ENCODE results near the gene CAPN5.

CAPN5 gene

DNA sequence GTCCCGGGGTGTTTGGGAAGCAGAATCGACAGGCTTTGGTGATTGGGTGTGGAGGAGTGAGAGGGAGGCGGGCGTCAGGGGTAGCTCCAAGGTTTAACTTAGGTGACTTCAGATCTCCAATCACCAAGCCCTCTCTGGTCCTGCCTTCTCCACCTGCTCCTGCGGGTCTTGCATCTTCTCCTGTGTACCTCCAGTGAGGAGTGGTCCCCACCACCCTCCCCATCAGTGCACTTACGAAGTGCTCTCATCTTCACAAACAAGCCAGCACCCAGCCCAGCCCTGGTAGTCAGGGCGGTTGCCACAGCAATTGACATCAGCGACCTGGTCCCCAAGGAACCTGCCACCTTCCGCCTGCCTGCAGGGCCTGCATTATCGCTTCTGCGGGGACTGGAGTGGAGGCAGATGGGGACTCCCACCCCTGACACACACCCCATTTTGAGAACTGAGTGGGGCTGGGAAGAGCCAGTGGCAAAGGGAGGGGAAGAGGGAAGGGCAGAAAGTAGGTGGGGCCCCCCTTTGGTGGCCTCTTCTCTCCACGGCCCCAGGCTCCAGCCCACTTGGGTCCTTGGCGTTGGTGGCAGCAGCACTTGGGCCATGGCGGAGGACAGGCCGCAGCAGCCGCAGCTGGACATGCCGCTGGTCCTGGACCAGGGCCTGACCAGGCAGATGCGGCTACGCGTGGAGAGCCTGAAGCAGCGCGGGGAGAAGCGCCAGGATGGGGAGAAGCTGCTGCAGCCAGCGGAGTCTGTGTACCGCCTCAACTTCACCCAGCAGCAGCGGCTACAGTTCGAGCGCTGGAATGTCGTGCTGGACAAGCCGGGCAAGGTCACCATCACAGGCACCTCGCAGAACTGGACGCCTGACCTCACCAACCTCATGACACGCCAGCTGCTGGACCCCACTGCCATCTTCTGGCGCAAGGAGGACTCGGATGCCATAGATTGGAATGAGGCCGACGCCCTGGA, 35.8 kb downstream of the CAPN5 start, which contains the start of gene OMP:
Gene OMP (plus strand): TSS at position 595 of the 965 bp plus-strand sequence. CDS start 0 bp downstream, at position 595.
- DNase-seq: no peak

DNA sequence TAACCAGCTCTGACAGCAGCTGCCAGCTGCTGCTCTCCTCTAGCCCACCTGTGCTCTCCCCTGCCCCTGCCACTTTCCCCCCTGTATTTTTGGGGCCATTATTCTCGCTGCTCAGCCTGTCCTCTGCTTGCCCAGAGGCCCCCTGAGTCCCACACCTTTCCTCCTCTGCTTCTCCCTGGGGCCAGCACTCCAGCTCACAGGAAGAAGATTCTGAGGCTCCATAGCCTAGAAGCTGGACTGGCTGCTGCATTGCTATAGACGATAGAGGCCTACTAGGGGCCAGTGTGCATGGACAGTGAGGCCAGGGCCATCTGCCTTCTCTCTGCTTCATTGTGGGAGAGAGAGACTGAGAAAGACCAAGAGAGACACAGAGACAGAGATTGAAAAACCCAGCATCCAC, 36.5 kb downstream of the CAPN5 start:
- DNase-seq: no peak

DNA sequence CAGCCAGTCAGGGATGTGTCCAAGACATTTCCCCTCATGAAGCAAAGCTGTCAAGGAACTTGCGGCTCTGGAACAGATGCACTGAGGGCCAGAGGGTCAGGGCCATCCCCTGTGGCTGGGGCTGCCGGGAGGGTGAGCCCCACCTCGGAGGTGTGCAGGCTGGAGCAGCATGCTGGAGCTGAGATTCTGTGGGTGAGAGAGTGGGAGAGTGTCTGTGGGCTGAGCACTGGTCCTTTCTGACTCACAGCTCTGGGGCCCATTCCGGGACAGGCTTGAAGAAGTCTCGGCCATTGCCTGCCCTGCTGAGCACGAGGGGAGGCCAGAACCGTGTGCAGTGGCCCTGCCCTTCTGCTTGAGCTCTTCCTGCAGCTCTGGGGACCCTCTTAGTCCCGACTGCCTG, 38.0 kb downstream of the CAPN5 start:
- DNase-seq: no peak

DNA sequence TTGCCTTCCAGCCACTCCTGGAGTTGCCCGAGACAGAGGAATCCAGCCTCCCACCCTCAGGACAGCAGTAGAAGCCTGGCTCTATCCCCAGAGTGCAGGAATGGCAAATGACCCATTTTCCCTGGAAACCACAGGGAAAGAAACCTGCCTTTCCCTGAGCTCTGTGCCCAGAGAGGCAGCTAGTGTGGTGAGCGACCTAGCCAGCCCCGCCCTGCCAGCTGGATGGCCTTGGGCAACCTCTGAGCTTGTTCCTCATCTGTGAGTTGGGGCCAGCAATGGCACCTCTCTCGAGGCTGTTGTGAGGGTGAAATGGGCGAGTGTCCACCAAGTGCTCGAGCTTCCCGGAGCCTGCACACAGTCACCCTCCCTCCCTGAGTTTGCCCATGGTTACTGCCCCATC, 39.5 kb downstream of the CAPN5 start:
- DNase-seq: no peak

GRCh38 chr11:77106759-77107158, 40.0 kb downstream of the CAPN5 start:
- no peak for DNase-seq

GRCh38 chr11:77107950-77108349, 41.2 kb downstream of the CAPN5 start:
- no peak for DNase-seq

DNA sequence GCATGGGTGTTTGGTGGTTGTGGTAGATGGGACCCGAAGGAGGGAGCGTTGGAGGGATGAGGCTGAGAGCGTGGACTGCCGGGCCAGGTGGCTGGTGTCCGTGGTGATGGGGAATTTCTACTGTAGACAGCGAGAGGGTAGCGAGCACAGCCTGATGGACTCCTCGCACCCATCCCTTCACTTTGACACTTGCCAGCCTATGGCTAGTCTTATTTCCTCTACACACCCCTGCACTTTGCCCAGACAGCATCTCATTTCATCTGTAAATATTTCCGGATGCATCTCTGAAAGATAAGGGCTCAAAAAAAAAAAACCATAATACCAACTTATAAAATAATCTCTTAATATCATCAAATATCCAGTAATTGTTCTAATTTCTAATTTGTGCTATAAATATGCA, 41.7 kb downstream of the CAPN5 start:
- DNase-seq: no peak

GRCh38 chr11:77109236-77110019, 42.7 kb downstream of the CAPN5 start:
- DNase-seq: no peak

DNA sequence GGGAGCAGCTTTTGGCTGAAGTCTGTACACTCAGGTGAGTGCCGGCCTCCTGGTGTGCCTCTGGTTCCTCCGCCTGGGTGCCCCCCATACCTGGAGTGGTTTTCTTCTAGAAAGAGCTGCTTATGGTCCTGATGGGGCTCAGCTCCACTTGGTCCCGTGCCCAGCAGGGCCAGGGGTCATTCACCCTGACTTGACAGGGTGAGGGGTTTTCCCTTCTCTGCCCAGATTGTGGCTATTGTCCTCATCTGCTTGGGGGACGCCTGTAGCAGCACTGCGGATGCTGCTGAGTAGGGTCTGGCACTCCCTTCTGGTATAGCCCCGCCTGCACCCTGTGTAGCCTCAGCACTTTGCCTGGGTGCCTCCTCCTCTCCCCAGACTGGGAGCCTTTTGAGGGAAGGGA, 44.1 kb downstream of the CAPN5 start:
- DNase-seq: no peak

DNA sequence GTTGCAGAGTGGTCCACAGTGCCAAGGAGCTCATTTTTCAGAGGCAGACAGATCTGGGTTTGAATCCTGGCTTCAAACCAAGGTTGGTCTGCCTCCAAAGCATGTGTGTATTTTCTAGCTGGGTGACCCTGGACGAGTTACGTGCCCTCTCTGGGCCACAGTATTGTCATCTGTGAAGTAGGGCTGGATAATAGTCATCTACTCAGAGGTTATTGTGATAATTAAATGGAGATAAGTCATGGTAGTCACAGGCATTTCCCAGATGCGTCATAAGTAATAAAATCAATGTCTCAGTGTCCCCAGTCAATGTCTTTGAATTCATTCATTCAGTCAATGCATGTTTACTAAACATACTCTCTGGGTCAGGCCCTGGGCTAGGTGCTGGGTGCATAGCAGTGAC, 44.5 kb downstream of the CAPN5 start:
- no peak for DNase-seq

GRCh38 chr11:77111946-77112345, 45.2 kb downstream of the CAPN5 start:
- no peak for DNase-seq

GRCh38 chr11:77112641-77113381, 46.0 kb downstream of the CAPN5 start:
- no peak for DNase-seq

DNA sequence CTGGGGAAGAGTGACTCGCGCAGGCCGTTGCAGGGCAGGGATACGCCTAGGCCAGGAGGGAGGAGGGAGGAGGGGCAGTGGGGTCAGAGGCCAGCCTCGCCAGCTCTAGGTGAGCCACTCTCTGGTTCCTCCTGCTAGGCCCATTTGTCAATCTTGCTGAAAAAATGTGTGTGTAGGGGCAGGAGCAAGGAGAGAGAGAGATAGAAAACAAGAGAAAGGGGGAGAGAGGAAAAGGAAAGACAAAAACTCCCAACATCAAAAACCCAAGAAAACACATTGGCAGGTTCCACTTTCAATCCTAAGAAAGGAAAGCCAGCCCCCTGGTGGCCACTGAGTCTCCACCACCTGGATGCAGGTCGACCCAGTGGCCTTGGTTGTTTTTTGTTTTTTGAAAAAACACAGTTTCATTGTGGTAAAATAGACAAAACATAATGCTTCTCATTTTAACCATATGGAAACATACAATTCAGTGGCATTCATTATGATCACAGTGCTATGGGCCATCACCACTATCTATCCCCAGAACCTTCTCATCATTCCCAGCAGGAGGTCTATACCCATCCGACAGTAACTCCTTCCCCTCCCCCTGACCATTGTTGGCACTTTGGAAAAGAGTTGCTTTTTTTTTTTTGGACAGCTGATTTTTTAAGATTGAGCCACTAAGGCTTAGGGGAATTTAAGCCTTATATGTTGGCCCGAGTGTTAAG, 46.8 kb downstream of the CAPN5 start:
- no peak for DNase-seq

DNA sequence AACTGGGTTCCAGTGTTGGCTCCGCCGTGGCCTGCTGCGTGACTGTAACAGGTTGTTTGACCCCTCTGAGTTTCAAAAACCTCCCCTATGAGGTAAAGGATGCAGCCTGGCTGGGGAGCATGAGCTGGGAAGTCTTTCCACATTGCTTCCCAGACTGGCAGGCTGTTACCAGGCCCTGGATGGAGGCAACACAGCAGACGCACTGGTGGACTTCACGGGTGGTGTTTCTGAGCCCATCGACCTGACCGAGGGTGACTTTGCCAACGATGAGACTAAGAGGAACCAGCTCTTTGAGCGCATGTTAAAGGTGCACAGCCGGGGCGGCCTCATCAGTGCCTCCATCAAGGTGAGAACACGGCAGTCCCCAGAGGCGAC, 47.3 kb downstream of the CAPN5 start:
- no peak for DNase-seq

GRCh38 chr11:77115181-77115611, 48.4 kb downstream of the CAPN5 start:
- no peak for DNase-seq

DNA sequence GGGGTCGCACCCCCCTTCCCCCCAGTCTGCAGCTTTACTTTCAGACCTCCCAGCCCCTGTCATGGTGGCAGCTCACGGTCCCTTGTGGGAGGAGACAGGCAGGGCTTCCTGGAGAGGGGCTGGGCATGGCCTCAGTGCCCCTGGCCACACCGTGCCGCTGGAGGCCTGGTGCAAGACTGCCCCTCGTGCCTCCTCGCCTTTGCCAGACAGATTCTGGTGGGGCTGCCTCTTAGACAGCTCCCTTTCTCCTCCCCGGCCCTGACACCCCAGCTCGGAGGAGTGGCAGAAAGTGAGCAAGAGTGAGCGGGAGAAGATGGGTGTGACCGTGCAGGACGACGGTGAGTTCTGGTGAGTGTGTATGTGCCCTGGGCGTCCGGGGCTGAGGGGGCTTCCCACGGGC, 49.2 kb downstream of the CAPN5 start:
- DNase-seq: no peak

DNA sequence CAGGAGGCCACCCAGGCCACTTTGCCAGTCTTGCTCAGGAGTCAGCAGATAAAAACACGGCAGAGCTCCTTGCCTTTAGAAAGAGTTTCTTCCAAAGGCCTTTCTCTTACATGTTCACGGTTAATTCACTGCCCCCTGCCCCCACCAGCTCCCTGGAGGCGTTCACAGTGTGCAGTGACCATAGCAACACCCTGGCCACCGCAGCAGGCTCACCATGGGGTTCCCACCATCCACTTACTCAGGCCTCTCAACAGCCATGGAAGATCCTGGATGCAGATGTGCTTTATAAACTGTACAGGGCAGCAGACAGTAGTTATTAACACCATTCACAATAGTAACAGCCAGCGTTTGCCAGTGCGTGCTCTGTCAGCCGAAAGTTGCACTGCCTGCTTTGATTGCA, 50.7 kb downstream of the CAPN5 start:
- no peak for DNase-seq

- DNase-seq: no peak
Measured at GRCh38 chr11:77118086-77118485, 51.3 kb downstream of the CAPN5 start.

- no peak for DNase-seq
Measured at GRCh38 chr11:77118971-77119370, 52.2 kb downstream of the CAPN5 start.

GRCh38 chr11:77119531-77119936, 52.8 kb downstream of the CAPN5 start:
- no peak for DNase-seq

GRCh38 chr11:77120571-77120970, 53.8 kb downstream of the CAPN5 start:
- no peak for DNase-seq

DNA sequence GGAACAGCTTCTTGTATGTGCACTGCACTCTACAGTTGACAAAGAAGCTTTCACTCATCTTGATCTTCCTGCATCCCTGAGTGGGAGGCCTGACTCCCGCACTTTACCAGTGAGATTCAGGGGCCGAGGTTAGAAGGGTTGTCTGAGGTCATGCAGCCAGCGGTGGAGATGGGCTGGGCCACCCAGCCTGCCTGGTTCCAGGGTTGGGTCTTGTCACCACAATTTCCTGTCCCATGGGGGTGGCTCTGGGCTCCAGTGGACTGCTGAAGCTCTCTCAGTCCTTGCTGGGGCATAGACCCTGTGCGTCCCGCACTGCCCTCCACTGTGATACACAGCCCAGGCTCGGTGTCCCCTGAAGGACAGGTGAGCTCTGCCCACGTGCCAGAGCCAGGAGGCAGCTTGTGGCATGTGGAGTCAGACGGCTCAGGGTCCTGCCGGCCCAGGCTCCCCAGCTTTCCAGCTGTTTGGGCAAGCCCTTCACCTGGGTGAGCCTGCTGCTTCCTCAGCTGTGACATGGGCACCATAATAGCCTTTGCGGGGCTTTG, 54.4 kb downstream of the CAPN5 start:
- DNase-seq: no peak
